ENCODE results near the gene EPHB3.

EPHB3 gene

DNA sequence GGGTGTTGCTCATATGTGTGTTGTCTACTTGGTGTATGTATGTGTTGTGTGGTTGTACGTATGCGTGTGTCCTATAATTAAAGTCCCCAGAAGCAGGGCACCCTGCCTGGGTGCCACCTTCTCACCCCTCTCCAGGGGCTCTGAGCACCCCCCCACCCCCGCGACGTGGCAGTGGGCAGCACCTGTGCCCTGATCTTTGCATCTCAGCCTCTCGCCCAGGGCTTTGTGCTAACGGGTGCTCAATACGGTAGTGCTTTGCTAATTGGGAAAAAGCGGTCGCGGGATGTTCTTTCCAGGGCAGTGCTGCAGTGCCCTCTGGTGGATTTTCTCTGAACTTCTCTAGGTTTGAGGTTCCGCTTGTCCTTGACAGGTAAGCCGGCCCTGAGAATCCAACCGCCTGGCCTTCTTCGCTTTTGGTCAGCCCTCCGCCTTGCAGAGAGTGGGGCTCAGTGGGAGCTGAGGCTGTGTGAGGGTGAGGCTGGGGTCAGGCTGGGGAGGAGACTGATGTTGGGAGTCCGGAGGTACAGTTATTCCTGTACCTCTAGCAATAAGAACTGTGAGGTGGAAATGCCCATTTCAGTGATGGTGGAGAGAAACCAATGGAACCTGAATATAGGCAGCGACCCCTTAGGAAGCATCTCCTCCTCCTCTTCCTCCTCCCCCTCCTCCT, 17.6 kb upstream of the EPHB3 start:
- in situ Hi-C loops (cut with MboI; ENCODE audit: low pct_unique_long_range_greater_than_20kb, low sequenced_read_pairs, unreplicated experiment): no loop called here
- DNase-seq (ENCODE audit: low spot score): peak; percentile 86
- TF ChIP-seq, protein P1, sequence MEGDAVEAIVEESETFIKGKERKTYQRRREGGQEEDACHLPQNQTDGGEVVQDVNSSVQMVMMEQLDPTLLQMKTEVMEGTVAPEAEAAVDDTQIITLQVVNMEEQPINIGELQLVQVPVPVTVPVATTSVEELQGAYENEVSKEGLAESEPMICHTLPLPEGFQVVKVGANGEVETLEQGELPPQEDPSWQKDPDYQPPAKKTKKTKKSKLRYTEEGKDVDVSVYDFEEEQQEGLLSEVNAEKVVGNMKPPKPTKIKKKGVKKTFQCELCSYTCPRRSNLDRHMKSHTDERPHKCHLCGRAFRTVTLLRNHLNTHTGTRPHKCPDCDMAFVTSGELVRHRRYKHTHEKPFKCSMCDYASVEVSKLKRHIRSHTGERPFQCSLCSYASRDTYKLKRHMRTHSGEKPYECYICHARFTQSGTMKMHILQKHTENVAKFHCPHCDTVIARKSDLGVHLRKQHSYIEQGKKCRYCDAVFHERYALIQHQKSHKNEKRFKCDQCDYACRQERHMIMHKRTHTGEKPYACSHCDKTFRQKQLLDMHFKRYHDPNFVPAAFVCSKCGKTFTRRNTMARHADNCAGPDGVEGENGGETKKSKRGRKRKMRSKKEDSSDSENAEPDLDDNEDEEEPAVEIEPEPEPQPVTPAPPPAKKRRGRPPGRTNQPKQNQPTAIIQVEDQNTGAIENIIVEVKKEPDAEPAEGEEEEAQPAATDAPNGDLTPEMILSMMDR (IDR thresholded peaks at IDR 0.05; ENCODE audit: extremely low read depth, insufficient read depth, missing control alignments): peak; percentile 80

DNA sequence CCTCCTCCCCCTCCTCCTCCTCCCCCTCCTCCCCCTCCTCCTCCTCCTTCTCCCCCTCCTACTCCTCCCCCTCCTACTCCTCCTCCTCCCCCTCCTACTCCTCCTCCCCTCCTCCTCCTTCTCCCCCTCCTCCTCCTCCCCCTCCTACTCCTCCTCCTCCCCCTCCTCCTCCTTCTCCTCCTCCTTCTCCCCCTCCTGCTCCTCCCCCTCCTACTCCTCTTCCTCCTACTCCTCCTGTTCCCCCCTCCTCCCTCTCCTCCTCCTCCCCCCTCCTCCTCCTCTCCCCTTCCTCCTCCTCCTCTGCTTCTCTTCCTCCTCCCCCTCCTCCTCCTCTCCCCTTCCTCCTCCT, 17.1 kb upstream of the EPHB3 start:
- no peak for DNase-seq (ENCODE audit: low spot score)
- TF ChIP-seq, protein P1 (IDR thresholded peaks at IDR 0.05; ENCODE audit: extremely low read depth, insufficient read depth, missing control alignments): no peak
- in situ Hi-C loops (cut with MboI; ENCODE audit: low pct_unique_long_range_greater_than_20kb, low sequenced_read_pairs, unreplicated experiment): no loop called here

DNA sequence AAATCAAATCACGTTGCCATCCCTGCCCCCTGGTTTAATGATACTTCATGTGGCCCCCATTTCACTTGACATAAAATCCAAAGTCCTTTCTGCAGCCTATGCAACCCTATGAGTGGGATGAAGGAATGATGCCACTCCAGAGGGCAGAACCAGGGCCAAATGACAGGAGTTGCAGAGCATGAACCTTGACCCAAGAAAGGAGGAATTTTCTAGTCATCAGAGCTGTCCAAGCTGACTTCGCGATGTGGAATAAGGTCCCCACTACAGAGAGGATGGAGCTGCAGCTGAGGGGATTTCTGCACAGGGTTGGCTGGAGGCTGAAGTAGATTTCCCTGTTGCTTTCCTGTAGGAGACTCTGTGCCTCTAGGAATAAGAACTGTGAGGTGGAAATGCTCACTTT, 15.8 kb upstream of the EPHB3 start:
- TF ChIP-seq, protein P1 (IDR thresholded peaks at IDR 0.05; ENCODE audit: extremely low read depth, insufficient read depth, missing control alignments): no peak
- DNase-seq (ENCODE audit: low spot score): no peak
- in situ Hi-C loops (cut with MboI; ENCODE audit: low pct_unique_long_range_greater_than_20kb, low sequenced_read_pairs, unreplicated experiment): no loop called here

DNA sequence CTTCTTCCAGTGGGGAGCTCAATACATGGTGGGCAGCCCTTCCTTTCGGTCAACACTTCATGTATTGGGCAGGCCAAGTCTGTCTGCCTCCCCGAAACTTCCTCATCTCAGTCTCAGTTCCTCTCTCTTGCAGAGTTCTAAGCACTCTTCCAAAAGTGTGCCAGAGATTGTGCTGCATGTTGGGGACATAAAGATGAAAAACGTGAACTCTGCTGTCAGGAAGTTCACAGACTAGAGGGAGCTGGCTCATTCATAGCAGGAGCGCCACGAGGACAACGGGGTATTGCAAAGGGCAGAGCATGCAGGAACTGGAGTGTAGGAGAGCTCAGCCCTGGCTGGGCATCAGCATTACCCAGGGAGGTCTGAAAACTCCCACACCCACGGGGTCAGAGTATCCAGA, 15.3 kb upstream of the EPHB3 start:
- in situ Hi-C loops (cut with MboI; ENCODE audit: low pct_unique_long_range_greater_than_20kb, low sequenced_read_pairs, unreplicated experiment): no loop called here
- DNase-seq (ENCODE audit: low spot score): no peak
- TF ChIP-seq, protein P1 (IDR thresholded peaks at IDR 0.05; ENCODE audit: extremely low read depth, insufficient read depth, missing control alignments): no peak

DNA sequence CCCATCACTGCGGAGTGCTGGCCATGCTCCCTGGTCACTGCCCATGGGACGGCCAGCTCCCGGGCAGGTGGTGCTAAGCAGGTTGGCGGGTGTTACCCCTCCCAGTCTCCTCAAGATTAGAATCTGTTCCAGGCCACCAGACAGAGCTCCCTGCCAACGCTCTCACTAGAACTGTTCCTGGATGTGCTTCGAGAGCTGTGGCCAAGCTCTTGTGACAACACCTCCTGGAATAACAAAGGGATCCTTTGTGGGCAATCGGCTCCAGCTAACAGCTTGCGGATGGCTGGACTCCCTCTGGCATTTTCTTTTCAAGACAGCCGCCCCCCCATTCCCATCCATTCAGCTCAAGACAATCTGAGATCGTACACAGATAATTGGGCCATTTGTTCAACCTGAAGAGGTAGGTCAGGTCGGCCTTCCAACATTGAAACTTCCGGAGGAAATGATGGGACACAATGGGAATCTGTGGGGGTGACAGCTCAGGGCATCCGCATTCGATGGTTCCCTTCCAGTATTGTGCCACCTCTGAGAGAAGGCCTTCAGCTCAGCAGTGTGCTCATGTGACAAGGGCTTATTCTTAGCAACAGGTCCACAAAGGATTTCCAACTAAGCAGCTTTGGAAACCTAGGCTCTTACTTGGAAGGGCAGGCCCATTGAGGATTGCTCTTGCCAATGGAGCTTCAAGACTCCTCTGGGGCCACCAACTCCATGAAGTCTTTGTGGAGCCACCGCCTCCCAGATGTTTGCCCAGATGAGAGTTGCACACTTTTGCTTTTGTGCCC, 11.6 kb upstream of the EPHB3 start:
- DNase-seq (ENCODE audit: low spot score): no peak
- in situ Hi-C loops (cut with MboI; ENCODE audit: low pct_unique_long_range_greater_than_20kb, low sequenced_read_pairs, unreplicated experiment): no loop called here
- TF ChIP-seq, protein P1 (IDR thresholded peaks at IDR 0.05; ENCODE audit: extremely low read depth, insufficient read depth, missing control alignments): no peak

DNA sequence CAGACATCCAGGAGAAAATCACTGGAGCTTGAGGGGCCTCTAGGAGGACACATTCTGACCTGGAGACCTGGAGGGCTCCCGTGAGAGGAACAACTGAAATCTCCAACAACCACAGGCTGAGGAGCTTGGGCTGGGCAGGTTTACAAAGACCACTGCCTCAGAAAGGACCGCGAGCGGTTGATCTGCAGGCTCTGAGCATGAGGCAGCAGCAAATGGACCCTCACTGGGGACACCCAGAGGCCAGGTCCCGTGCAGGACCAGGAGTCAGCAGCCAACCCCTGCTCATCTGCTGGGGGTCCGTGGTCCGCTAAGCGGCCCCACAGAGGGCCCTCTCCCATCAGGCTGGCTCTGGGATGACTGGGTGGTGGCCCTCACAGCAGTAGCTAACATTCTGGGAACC, 10.5 kb upstream of the EPHB3 start:
- TF ChIP-seq, protein P1 (IDR thresholded peaks at IDR 0.05; ENCODE audit: extremely low read depth, insufficient read depth, missing control alignments): no peak
- DNase-seq (ENCODE audit: low spot score): no peak
- in situ Hi-C loops (cut with MboI; ENCODE audit: low pct_unique_long_range_greater_than_20kb, low sequenced_read_pairs, unreplicated experiment): no loop called here
